GM23338 (cell line): ENCODE measurements around the gene TDRD1. TPM values are rescaled to one million over a fixed set of nuclear protein-coding genes. Genes with fewer than 3 reads are reported as not detected.

Experiments used
- ATAC-seq: fragments of 200-7000 bp; cut with Tn5 transposase; 3 replicates; pipeline ENCODE4 v1.9.1; 2020
- DNase-seq: peaks from one replicate; pipeline ENCODE4 v3.0.0-alpha.2; 2015; ENCODE audit warnings: low spot score
- H2AFZ ChIP-seq: fragments of 200-600 bp; sonication (generic); 2 replicates; pipeline ENCODE4 v1.8.0; 2016; ENCODE audit warnings: antibody characterized with exemption, mild to moderate bottlenecking, moderate library complexity
- H3F3A ChIP-seq: fragments of 200-600 bp; sonication (generic); replicated peaks from 2 replicates; pipeline ENCODE4 v1.8.0; 2017; ENCODE audit warnings: antibody characterized with exemption, mixed run types, low read depth
- H3K27ac ChIP-seq: fragments of 200-600 bp; sonication (generic); 2 replicates; pipeline ENCODE4 v1.6.1; 2016; ENCODE audit warnings: low read depth
- H3K27me3 ChIP-seq: fragments of 200-600 bp; sonication (generic); 2 replicates; pipeline ENCODE4 v1.8.0; 2016; ENCODE audit warnings: mild to moderate bottlenecking, mixed run types, moderate library complexity; ENCODE audit not compliant: insufficient read depth
- H3K36me3 ChIP-seq: fragments of 200-600 bp; sonication (generic); 2 replicates; pipeline ENCODE4 v1.8.0; 2016; ENCODE audit warnings: mild to moderate bottlenecking; ENCODE audit not compliant: insufficient read depth
- H3K4me1 ChIP-seq: fragments of 200-600 bp; sonication (generic); 2 replicates; pipeline ENCODE4 v1.8.0; 2016; ENCODE audit warnings: mild to moderate bottlenecking, moderate library complexity; ENCODE audit not compliant: insufficient read depth
- H3K4me2 ChIP-seq: fragments of 200-600 bp; sonication (generic); 2 replicates; pipeline ENCODE4 v1.7.1; 2017; ENCODE audit warnings: mixed run types
- H3K4me3 ChIP-seq: fragments of 200-600 bp; sonication (generic); 2 replicates; pipeline ENCODE4 v1.6.1; 2016; ENCODE audit warnings: mixed run types
- H3K79me2 ChIP-seq: fragments of 200-600 bp; sonication (generic); replicated peaks from 2 replicates; pipeline ENCODE4 v1.8.0; 2017; ENCODE audit warnings: mild to moderate bottlenecking; ENCODE audit not compliant: insufficient read depth
- H3K9me2 ChIP-seq: fragments of 200-600 bp; sonication (generic); 2 replicates; pipeline ENCODE4 v1.8.0; 2017; ENCODE audit not compliant: insufficient read depth
- H4K20me1 ChIP-seq: fragments of 200-600 bp; sonication (generic); replicated peaks from 2 replicates; pipeline ENCODE4 v1.8.0; 2017; ENCODE audit warnings: mild to moderate bottlenecking; ENCODE audit not compliant: insufficient read depth
- H3K27ac Mint-ChIP-seq: 2 replicates; pipeline ENCODE4 v1.8.0; 2020; ENCODE audit warnings: inconsistent platforms, mild to moderate bottlenecking, moderate library complexity, mixed read lengths
- H3K27me3 Mint-ChIP-seq: 3 replicates; pipeline ENCODE4 v1.8.0; 2022; ENCODE audit warnings: low read depth, mild to moderate bottlenecking, moderate library complexity, mixed read lengths, inconsistent platforms; ENCODE audit not compliant: insufficient read depth, poor library complexity
- H3K36me3 Mint-ChIP-seq: 3 replicates; pipeline ENCODE4 v1.8.0; 2021; ENCODE audit warnings: low read depth, mild to moderate bottlenecking, inconsistent platforms, moderate library complexity, mixed read lengths
- H3K4me1 Mint-ChIP-seq: 3 replicates; pipeline ENCODE4 v1.8.0; 2020; ENCODE audit warnings: mild to moderate bottlenecking, inconsistent platforms, mixed read lengths
- H3K4me3 Mint-ChIP-seq: 3 replicates; pipeline ENCODE4 v1.8.0; 2021; ENCODE audit warnings: moderate library complexity, mild to moderate bottlenecking, inconsistent platforms, mixed read lengths
- H3K9me3 Mint-ChIP-seq: 3 replicates; pipeline ENCODE4 v1.8.0; 2020; ENCODE audit warnings: moderate library complexity, mild to moderate bottlenecking, inconsistent platforms, mixed read lengths
- CREB1 ChIP-seq: fragments of 250-450 bp; sonication (Bioruptor Pico); IDR thresholded peaks from 2 replicates; pipeline ENCODE4 v1.5.0; 2020; ENCODE audit warnings: low read depth, mild to moderate bottlenecking, moderate library complexity
- EZH2 ChIP-seq: fragments of 200-600 bp; sonication (generic); IDR thresholded peaks from one replicate; pipeline ENCODE4 v1.8.0; 2017; ENCODE audit warnings: antibody characterized with exemption, mild to moderate bottlenecking, low read depth; ENCODE audit not compliant: unreplicated experiment
- EZH2phosphoT487 ChIP-seq: fragments of 200-600 bp; sonication (generic); IDR thresholded peaks from one replicate; pipeline ENCODE4 v1.8.1; 2018; ENCODE audit warnings: antibody characterized with exemption; ENCODE audit not compliant: unreplicated experiment
- JUNB ChIP-seq: IDR thresholded peaks from one replicate; pipeline ENCODE4 v1.6.1; 2016; ENCODE audit warnings: antibody characterized with exemption; ENCODE audit not compliant: unreplicated experiment
- NANOG ChIP-seq: IDR thresholded peaks from 2 replicates; pipeline ENCODE4 v1.6.1; 2016; ENCODE audit warnings: antibody characterized with exemption, borderline replicate concordance
- POLR2AphosphoS5 ChIP-seq: IDR thresholded peaks from 2 replicates; pipeline ENCODE4 v1.6.1; 2016; ENCODE audit warnings: antibody characterized with exemption, low read depth
- STAT1 ChIP-seq: IDR thresholded peaks from one replicate; pipeline ENCODE4 v1.6.1; 2016; ENCODE audit warnings: antibody characterized with exemption; ENCODE audit not compliant: unreplicated experiment
- ZNF114 ChIP-seq: fragments of 250-450 bp; sonication (Bioruptor Pico); IDR thresholded peaks from 2 replicates; pipeline ENCODE4 v1.5.0; 2020; ENCODE audit warnings: mild to moderate bottlenecking, moderate library complexity
- ZNF331 ChIP-seq: fragments of 250-450 bp; sonication (Bioruptor Pico); IDR thresholded peaks from 2 replicates; pipeline ENCODE4 v1.5.0; 2020; ENCODE audit warnings: low read depth, mild to moderate bottlenecking, moderate library complexity
- polyA plus RNA-seq: library from polyadenylated mRNA; unstranded; fragments of >200 nt; fragmentation: Nextera tagmentation; extraction: Ambion mirVana; gene quantifications from 2 replicates; pipeline ENCODE4 v1.2.1, GENCODE V29; 2016
- total RNA-seq: library from RNA; depleted of rRNA; stranded (reverse); fragments of >200 nt; shearing (Covaris generic); gene quantifications from 2 replicates; pipeline ENCODE4 v1.2.3, GENCODE V29; 2014
- TF ChIP-seq, protein P1 (sequence below): fragments of 250-450 bp; sonication (Bioruptor Pico); IDR thresholded peaks from 2 replicates; pipeline ENCODE4 v1.5.0; 2020; ENCODE audit warnings: mild to moderate bottlenecking, moderate library complexity
- TF ChIP-seq, protein P2 (sequence below), 2 experiments: fragments of 200-600 bp in 1 of 2; sonication (generic) in 1 of 2; conservative IDR thresholded peaks; 2 replicates each; pipeline versions ENCODE4 v1.5.1 to v1.6.1; 2016 to 2017; ENCODE audit warnings: antibody characterized with exemption in 2 of 2, low read depth in 2 of 2, mild to moderate bottlenecking in 2 of 2, moderate library complexity in 1 of 2
- TF ChIP-seq, protein P3 (sequence below): IDR thresholded peaks from 2 replicates; pipeline ENCODE4 v1.6.1; 2016; ENCODE audit warnings: antibody characterized with exemption
- TF ChIP-seq, protein P4 (sequence below): IDR thresholded peaks from one replicate; pipeline ENCODE4 v1.6.1; 2018; ENCODE audit warnings: antibody characterized with exemption; ENCODE audit not compliant: unreplicated experiment

Gene TDRD1
- total and polyA plus RNA-seq, 2 experiments from 2014 or later, result 0.52 to 1.5 TPM

DNA sequence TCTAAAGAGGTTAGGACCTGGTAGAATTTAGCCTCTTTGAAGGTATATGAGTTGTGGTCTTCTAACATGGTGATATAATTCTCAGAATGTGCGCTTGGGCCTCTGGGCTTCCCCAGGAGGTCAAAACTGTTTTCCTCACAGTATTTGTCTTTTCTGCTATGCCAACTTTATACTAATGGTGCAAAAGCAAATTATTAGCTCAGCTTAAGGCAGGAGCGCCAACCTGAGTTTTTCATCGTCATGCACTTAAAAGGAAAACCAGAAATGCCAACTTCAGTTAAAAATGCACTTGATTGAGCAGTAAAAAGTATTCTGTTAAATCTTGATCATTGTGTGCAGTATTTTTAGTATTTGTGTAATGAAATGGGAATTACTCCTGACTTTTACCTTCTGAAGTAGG, 9.7 kb downstream of the TDRD1 start:
- Histone ChIP-seq H2AFZ (no peak overlapping the region), H3K4me2 (no peak overlapping the region), H3F3A (no peaks in the 10 kb centered on the region), H3K4me3 (no peak overlapping the region), H3K27ac (no peak overlapping the region), H3K79me2 (no peaks in the 10 kb centered on the region), H3K36me3 (no peaks in the 10 kb centered on the region), H3K4me1 (no peaks in the 10 kb centered on the region), H3K9me2 (no peaks in the 10 kb centered on the region), H3K27me3 (no peaks in the 10 kb centered on the region), H4K20me1 (no peaks in the 10 kb centered on the region)
- ATAC-seq (no peak), DNase-seq (no peak)
- Mint-ChIP-seq H3K9me3 (no peaks in the 10 kb centered on the region; the same call in 2 of the 3 replicates), H3K4me3 (no peak overlapping the region), H3K4me1 (no peaks in the 10 kb centered on the region), H3K27me3 (no peaks in the 10 kb centered on the region), H3K27ac (no peak overlapping the region), H3K36me3 (no peaks in the 10 kb centered on the region)
- TF ChIP-seq ZNF114 (CRISPR knock-in tag), result no peak
- TF ChIP-seq, protein P1, sequence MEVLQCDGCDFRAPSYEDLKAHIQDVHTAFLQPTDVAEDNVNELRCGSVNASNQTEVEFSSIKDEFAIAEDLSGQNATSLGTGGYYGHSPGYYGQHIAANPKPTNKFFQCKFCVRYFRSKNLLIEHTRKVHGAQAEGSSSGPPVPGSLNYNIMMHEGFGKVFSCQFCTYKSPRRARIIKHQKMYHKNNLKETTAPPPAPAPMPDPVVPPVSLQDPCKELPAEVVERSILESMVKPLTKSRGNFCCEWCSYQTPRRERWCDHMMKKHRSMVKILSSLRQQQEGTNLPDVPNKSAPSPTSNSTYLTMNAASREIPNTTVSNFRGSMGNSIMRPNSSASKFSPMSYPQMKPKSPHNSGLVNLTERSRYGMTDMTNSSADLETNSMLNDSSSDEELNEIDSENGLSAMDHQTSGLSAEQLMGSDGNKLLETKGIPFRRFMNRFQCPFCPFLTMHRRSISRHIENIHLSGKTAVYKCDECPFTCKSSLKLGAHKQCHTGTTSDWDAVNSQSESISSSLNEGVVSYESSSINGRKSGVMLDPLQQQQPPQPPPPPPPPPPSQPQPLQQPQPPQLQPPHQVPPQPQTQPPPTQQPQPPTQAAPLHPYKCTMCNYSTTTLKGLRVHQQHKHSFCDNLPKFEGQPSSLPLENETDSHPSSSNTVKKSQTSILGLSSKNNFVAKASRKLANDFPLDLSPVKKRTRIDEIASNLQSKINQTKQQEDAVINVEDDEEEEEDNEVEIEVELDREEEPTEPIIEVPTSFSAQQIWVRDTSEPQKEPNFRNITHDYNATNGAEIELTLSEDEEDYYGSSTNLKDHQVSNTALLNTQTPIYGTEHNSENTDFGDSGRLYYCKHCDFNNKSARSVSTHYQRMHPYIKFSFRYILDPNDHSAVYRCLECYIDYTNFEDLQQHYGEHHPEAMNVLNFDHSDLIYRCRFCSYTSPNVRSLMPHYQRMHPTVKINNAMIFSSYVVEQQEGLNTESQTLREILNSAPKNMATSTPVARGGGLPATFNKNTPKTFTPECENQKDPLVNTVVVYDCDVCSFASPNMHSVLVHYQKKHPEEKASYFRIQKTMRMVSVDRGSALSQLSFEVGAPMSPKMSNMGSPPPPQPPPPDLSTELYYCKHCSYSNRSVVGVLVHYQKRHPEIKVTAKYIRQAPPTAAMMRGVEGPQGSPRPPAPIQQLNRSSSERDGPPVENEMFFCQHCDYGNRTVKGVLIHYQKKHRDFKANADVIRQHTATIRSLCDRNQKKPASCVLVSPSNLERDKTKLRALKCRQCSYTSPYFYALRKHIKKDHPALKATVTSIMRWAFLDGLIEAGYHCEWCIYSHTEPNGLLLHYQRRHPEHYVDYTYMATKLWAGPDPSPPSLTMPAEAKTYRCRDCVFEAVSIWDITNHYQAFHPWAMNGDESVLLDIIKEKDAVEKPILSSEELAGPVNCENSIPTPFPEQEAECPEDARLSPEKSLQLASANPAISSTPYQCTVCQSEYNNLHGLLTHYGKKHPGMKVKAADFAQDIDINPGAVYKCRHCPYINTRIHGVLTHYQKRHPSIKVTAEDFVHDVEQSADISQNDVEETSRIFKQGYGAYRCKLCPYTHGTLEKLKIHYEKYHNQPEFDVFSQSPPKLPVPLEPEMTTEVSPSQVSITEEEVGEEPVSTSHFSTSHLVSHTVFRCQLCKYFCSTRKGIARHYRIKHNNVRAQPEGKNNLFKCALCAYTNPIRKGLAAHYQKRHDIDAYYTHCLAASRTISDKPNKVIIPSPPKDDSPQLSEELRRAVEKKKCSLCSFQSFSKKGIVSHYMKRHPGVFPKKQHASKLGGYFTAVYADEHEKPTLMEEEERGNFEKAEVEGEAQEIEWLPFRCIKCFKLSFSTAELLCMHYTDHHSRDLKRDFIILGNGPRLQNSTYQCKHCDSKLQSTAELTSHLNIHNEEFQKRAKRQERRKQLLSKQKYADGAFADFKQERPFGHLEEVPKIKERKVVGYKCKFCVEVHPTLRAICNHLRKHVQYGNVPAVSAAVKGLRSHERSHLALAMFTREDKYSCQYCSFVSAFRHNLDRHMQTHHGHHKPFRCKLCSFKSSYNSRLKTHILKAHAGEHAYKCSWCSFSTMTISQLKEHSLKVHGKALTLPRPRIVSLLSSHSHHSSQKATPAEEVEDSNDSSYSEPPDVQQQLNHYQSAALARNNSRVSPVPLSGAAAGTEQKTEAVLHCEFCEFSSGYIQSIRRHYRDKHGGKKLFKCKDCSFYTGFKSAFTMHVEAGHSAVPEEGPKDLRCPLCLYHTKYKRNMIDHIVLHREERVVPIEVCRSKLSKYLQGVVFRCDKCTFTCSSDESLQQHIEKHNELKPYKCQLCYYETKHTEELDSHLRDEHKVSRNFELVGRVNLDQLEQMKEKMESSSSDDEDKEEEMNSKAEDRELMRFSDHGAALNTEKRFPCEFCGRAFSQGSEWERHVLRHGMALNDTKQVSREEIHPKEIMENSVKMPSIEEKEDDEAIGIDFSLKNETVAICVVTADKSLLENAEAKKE (CRISPR knock-in tag), result no peak
- TF ChIP-seq, protein P2, sequence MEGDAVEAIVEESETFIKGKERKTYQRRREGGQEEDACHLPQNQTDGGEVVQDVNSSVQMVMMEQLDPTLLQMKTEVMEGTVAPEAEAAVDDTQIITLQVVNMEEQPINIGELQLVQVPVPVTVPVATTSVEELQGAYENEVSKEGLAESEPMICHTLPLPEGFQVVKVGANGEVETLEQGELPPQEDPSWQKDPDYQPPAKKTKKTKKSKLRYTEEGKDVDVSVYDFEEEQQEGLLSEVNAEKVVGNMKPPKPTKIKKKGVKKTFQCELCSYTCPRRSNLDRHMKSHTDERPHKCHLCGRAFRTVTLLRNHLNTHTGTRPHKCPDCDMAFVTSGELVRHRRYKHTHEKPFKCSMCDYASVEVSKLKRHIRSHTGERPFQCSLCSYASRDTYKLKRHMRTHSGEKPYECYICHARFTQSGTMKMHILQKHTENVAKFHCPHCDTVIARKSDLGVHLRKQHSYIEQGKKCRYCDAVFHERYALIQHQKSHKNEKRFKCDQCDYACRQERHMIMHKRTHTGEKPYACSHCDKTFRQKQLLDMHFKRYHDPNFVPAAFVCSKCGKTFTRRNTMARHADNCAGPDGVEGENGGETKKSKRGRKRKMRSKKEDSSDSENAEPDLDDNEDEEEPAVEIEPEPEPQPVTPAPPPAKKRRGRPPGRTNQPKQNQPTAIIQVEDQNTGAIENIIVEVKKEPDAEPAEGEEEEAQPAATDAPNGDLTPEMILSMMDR (conservative IDR thresholded peaks at IDR 0.05; ENCODE audit: low read depth in 2 of 2), result no peak
- TF ChIP-seq CREB1 (CRISPR knock-in tag), result no peak
- no peak for TF ChIP-seq EZH2
- no peak for TF ChIP-seq JUNB
- no peak for TF ChIP-seq EZH2phosphoT487
- TF ChIP-seq, protein P3, sequence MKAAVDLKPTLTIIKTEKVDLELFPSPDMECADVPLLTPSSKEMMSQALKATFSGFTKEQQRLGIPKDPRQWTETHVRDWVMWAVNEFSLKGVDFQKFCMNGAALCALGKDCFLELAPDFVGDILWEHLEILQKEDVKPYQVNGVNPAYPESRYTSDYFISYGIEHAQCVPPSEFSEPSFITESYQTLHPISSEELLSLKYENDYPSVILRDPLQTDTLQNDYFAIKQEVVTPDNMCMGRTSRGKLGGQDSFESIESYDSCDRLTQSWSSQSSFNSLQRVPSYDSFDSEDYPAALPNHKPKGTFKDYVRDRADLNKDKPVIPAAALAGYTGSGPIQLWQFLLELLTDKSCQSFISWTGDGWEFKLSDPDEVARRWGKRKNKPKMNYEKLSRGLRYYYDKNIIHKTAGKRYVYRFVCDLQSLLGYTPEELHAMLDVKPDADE, result no peak
- TF ChIP-seq STAT1, result no peak
- TF ChIP-seq POLR2AphosphoS5, result no peak
- no peak for TF ChIP-seq NANOG
- TF ChIP-seq, protein P4, sequence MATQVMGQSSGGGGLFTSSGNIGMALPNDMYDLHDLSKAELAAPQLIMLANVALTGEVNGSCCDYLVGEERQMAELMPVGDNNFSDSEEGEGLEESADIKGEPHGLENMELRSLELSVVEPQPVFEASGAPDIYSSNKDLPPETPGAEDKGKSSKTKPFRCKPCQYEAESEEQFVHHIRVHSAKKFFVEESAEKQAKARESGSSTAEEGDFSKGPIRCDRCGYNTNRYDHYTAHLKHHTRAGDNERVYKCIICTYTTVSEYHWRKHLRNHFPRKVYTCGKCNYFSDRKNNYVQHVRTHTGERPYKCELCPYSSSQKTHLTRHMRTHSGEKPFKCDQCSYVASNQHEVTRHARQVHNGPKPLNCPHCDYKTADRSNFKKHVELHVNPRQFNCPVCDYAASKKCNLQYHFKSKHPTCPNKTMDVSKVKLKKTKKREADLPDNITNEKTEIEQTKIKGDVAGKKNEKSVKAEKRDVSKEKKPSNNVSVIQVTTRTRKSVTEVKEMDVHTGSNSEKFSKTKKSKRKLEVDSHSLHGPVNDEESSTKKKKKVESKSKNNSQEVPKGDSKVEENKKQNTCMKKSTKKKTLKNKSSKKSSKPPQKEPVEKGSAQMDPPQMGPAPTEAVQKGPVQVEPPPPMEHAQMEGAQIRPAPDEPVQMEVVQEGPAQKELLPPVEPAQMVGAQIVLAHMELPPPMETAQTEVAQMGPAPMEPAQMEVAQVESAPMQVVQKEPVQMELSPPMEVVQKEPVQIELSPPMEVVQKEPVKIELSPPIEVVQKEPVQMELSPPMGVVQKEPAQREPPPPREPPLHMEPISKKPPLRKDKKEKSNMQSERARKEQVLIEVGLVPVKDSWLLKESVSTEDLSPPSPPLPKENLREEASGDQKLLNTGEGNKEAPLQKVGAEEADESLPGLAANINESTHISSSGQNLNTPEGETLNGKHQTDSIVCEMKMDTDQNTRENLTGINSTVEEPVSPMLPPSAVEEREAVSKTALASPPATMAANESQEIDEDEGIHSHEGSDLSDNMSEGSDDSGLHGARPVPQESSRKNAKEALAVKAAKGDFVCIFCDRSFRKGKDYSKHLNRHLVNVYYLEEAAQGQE, result no peak
- no peak for TF ChIP-seq ZNF331 (CRISPR knock-in tag)
